Activated naive CD4-positive, alpha-beta T cell treated with anti-CD3 and anti-CD28 coated beads for 36 hours (primary cell): Measurements from ENCODE around the gene PLD1. TPM values are rescaled to one million over a fixed set of nuclear protein-coding genes. Genes with fewer than 3 reads are reported as not detected.
"Not testable (repeated sequence)": the region's sequence is repeated elsewhere in the genome, so short reads cannot be mapped to it uniquely, and the experiment has no call there.

ENCODE experiments used
- CTCF ChIA-PET: fragments of 350-600 bp; sonication (Branson Sonifier 250); formaldehyde crosslinking; loops from one replicate; lab custom pipeline; 2021; ENCODE audit warnings: antibody characterized with exemption; lab: Charles Lee
- DNase-seq: peaks from one replicate; pipeline ENCODE4 v3.0.0-alpha.2; 2020
- H3K27ac Mint-ChIP-seq: one replicate; pipeline ENCODE4 v1.8.0; 2021; ENCODE audit warnings: mild to moderate bottlenecking, mixed read lengths
- H3K27me3 Mint-ChIP-seq: one replicate; pipeline ENCODE4 v1.8.0; 2021; ENCODE audit warnings: low read depth, mixed read lengths
- H3K36me3 Mint-ChIP-seq: one replicate; pipeline ENCODE4 v1.8.0; 2021; ENCODE audit warnings: low read depth, mixed read lengths
- H3K4me1 Mint-ChIP-seq: one replicate; pipeline ENCODE4 v1.8.0; 2021; ENCODE audit warnings: low read depth, mixed read lengths
- H3K4me3 Mint-ChIP-seq: one replicate; pipeline ENCODE4 v1.8.0; 2021; ENCODE audit warnings: mild to moderate bottlenecking, moderate library complexity, mixed read lengths
- H3K9me3 Mint-ChIP-seq: one replicate; pipeline ENCODE4 v1.8.0; 2021; ENCODE audit warnings: mixed read lengths
- intact Hi-C: fragments of 100-400 bp; cut with micrococcal nuclease; formaldehyde crosslinking; loops from one replicate; pipeline ENCODE4 v1.15.1; 2023
- total RNA-seq, 2 experiments: library from RNA; stranded (reverse); gene quantifications; one replicate each; pipeline ENCODE4 v1.2.3, GENCODE V29; 2021

Gene PLD1
- total RNA-seq, 2 experiments from 2014 or later = 0.25 TPM; not detected in 1

DNA sequence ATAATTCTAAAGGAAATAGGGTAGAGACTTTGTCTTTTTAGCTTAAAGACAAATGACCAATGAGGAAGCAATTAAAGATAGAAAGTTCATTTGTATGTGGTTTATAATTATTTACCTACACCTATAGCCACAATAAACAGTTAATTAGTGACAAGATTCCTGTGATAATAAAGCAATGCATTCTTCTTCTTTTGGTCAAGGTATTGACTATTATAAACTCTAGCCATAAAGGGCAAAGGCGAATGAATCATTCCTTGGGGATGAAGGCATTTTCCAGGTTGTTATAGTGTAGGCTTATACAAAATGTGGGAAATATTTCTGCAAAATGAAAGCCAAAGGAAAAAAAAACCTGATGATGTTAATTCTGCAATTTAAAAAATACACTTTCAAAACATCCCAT lies 115.4 kb downstream of the PLD1 start:
- intact Hi-C loops = no loop called here
- Mint-ChIP-seq H3K4me3 (no peak overlapping the region), H3K36me3 (no peaks in the 10 kb centered on the region), H3K27me3 (peaks cover 14% of the 10 kb centered on the region), H3K27ac (no peak overlapping the region), H3K4me1 (peaks cover 9% of the 10 kb centered on the region), H3K9me3 (no peaks in the 10 kb centered on the region)
- CTCF ChIA-PET = no interaction called here
- DNase-seq = no peak

GRCh38 chr3:171692551-171692950 lies 117.7 kb downstream of the PLD1 start:
- H3K36me3 Mint-ChIP-seq, DNase-seq, H3K9me3 Mint-ChIP-seq, H3K27me3 Mint-ChIP-seq, CTCF ChIA-PET, H3K4me3 Mint-ChIP-seq, H3K27ac Mint-ChIP-seq, intact Hi-C loops, H3K4me1 Mint-ChIP-seq: not testable (repeated sequence)

DNA sequence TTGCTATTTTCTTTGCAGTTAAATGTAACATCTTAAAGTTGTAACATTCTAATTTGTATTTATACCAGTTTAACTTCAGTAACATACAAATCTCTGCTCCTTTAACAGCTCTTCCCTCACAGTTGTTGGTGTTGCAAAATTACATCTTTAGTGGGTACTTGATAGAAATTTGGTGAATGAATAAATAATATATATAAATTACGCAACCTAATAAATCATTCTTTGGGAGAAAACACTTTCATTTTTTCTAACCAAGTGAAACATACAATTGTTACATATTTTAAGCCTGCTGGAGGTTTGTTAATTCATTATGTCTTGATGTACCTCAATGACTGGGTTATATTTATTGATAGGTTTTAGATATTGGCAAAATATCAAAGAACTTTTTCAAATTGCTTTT lies 118.8 kb downstream of the PLD1 start:
- H3K4me1 Mint-ChIP-seq = peaks cover 9% of the 10 kb centered on the region
- no peak overlapping the region for H3K27ac Mint-ChIP-seq
- peaks cover 3% of the 10 kb centered on the region for H3K27me3 Mint-ChIP-seq
- no peaks in the 10 kb centered on the region for H3K9me3 Mint-ChIP-seq
- intact Hi-C loops = no loop called here
- no peak overlapping the region for H3K4me3 Mint-ChIP-seq
- CTCF ChIA-PET = interaction anchor here (0.5 kb wide), 1 partner anchor 45 kb away, joined by 3 read pairs; no protein-coding TSS in a partner anchor
- no peak for DNase-seq
- H3K36me3 Mint-ChIP-seq = no peaks in the 10 kb centered on the region

DNA sequence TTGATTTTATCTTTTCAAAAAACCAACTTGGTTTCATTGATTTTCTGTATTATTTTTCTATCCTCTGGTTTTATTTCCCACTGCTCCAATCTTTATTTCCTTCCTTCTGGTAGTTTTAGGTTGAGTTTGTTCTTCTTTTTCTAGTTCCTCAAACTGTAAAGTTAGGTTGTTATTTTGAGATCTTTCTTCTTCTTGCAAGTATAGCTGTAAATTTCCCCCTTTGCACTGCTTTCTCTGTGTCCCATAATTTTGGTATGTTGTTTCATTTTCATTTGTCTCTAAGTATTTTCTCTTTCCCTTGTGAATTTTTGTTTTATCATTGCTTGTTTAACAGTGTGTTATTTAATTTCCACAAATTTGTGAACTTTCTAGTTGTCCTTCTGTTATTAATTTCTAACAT lies 120.0 kb downstream of the PLD1 start:
- H3K9me3 Mint-ChIP-seq = no peaks in the 10 kb centered on the region
- H3K27ac Mint-ChIP-seq = no peak overlapping the region
- intact Hi-C loops = no loop called here
- H3K36me3 Mint-ChIP-seq = no peaks in the 10 kb centered on the region
- H3K27me3 Mint-ChIP-seq = peaks cover 5% of the 10 kb centered on the region
- H3K4me1 Mint-ChIP-seq = peaks cover 9% of the 10 kb centered on the region
- no peak overlapping the region for H3K4me3 Mint-ChIP-seq
- CTCF ChIA-PET = no interaction called here
- DNase-seq = no peak

DNA sequence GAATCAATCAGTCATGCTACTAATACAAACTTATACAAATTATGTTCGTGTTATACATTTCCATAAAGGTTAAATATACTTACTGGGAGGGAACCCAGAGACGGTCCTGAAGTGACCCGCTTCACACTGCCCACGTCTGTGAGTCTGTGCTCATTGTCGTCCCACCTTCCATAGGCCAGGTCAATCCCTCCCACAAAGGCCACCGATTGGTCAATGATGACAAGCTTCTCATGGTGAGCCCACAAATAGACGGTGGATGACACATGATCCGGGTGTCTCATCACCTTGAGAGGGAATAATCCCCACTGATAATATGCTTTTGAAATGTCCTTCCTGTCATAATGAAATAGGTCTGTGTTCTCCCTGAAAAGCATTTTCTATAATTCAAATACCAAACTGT lies 121.7 kb downstream of the PLD1 start:
- Mint-ChIP-seq H3K27ac (no peak overlapping the region), H3K4me3 (no peak overlapping the region), H3K36me3 (no peaks in the 10 kb centered on the region), H3K27me3 (peaks cover 5% of the 10 kb centered on the region), H3K4me1 (peaks cover 9% of the 10 kb centered on the region), H3K9me3 (no peaks in the 10 kb centered on the region)
- intact Hi-C loops = no loop called here
- DNase-seq = no peak
- CTCF ChIA-PET = interaction anchor here (0.7 to 0.9 kb wide), 2 partner anchors 84 to 626 kb away, joined by 3 to 5 read pairs; no protein-coding TSS in a partner anchor

GRCh38 chr3:171688002-171688401 lies 122.3 kb downstream of the PLD1 start:
- CTCF ChIA-PET = no interaction called here
- Mint-ChIP-seq H3K27me3 (peaks cover 2% of the 10 kb centered on the region), H3K4me1 (peaks cover 9% of the 10 kb centered on the region), H3K4me3 (no peak overlapping the region), H3K9me3 (no peaks in the 10 kb centered on the region), H3K27ac (no peak overlapping the region), H3K36me3 (no peaks in the 10 kb centered on the region)
- no peak for DNase-seq
- intact Hi-C loops = no loop called here

GRCh38 chr3:171687581-171687980 lies 122.7 kb downstream of the PLD1 start:
- Mint-ChIP-seq H3K27me3 (peaks cover 2% of the 10 kb centered on the region), H3K9me3 (no peaks in the 10 kb centered on the region), H3K4me1 (peaks cover 9% of the 10 kb centered on the region), H3K4me3 (no peak overlapping the region), H3K27ac (no peak overlapping the region), H3K36me3 (no peaks in the 10 kb centered on the region)
- no peak for DNase-seq
- intact Hi-C loops = no loop called here
- CTCF ChIA-PET = no interaction called here

DNA sequence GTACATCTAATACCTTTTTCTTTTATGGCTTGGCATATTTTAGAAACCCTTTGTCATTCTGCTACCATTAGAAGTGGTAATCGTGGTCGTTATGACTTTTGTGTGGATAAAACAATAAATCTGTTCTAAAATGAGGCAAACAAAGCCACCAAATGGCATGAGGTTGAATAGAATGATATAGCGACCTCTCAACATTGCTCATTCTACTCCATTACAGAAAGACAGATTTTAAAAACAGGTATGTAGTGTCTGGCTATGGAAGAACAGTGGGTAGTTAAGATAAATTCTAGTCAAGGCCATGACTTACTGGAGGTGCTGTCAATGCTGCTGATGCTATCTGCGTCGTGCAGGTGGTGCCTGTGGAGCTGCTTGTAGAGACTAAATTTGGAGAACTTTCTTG lies 123.2 kb downstream of the PLD1 start:
- H3K9me3 Mint-ChIP-seq = no peaks in the 10 kb centered on the region
- CTCF ChIA-PET = no interaction called here

GRCh38 chr3:171685116-171685895 lies 125.0 kb downstream of the PLD1 start:
- CTCF ChIA-PET = no interaction called here
- no peak overlapping the region for H3K27ac Mint-ChIP-seq
- intact Hi-C loops = no loop called here
- no peak for DNase-seq
- peaks cover 10% of the 10 kb centered on the region for H3K27me3 Mint-ChIP-seq
- H3K4me1 Mint-ChIP-seq = peaks cover 2% of the 10 kb centered on the region
- no peak overlapping the region for H3K4me3 Mint-ChIP-seq
- H3K36me3 Mint-ChIP-seq = no peaks in the 10 kb centered on the region
- no peaks in the 10 kb centered on the region for H3K9me3 Mint-ChIP-seq

More for the DNA sequence above, 123.2 kb downstream of the PLD1 start:
- H3K4me1 Mint-ChIP-seq = peaks cover 9% of the 10 kb centered on the region
- no peaks in the 10 kb centered on the region for H3K36me3 Mint-ChIP-seq
- intact Hi-C loops = no loop called here
- no peak for DNase-seq
- no peak overlapping the region for H3K27ac Mint-ChIP-seq
- H3K27me3 Mint-ChIP-seq = peaks cover 4% of the 10 kb centered on the region
- no peak overlapping the region for H3K4me3 Mint-ChIP-seq

DNA sequence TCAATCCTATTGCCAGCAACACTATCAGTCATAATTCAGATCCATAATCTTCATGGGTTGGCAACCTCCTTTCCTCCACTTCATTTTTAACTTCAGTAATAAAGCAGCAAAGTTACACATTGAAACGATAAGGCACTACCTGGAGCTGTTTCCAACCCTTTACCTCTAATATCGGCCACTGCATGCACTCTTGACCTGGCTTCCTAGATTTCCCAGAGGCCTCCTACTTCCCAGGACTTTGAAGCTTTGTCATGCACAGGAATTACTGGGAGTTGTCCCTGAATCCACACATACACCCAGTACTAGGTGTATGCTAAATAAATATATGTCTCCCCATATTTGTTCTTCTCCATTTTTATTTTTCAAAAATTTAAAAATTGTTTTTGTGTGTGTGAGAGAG lies 126.1 kb downstream of the PLD1 start:
- no peaks in the 10 kb centered on the region for H3K36me3 Mint-ChIP-seq
- H3K27me3 Mint-ChIP-seq = peaks cover 10% of the 10 kb centered on the region
- CTCF ChIA-PET = no interaction called here
- H3K4me3 Mint-ChIP-seq = no peak overlapping the region
- no peaks in the 10 kb centered on the region for H3K4me1 Mint-ChIP-seq
- intact Hi-C loops = no loop called here
- H3K27ac Mint-ChIP-seq = no peak overlapping the region
- no peaks in the 10 kb centered on the region for H3K9me3 Mint-ChIP-seq
- no peak for DNase-seq

- DNase-seq = no peak
- no peaks in the 10 kb centered on the region for H3K4me1 Mint-ChIP-seq
- CTCF ChIA-PET = no interaction called here
- intact Hi-C loops = no loop called here
- H3K36me3 Mint-ChIP-seq = no peaks in the 10 kb centered on the region
- no peaks in the 10 kb centered on the region for H3K9me3 Mint-ChIP-seq
- H3K4me3 Mint-ChIP-seq = no peak overlapping the region
- no peak overlapping the region for H3K27ac Mint-ChIP-seq
- peaks cover 10% of the 10 kb centered on the region for H3K27me3 Mint-ChIP-seq
Measured at GRCh38 chr3:171682743-171683142, 127.5 kb downstream of the PLD1 start.

DNA sequence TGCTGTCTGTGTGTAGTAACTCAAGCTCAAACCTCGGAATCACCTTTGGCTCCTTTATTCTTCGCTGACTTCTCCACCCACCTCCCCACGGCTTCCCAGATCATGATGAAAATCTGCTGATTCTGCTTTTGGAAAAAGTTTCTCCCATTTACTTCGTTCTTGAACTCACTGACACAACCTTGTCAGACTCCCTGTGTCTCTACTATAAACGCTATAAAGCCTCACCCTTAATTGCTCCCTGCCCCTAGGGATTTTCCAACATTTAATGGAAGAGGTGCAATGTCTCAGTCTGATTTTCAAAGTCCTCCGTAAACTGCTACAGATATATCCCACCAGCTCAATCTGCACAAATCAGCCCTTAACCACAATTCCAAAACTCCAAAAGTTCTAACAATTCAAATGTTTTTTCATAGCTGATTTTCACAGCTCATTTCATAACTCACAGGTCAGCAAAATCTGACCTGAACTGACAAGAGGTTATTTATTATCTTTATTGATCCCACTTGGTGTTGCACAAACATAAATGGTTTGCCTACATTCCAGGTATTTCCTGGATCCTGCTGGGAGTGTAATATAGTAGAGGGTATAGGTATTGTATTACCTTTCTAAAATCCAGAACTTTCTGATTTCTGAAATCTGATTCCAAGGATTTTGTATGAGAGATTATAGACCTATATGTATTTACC lies 129.4 kb downstream of the PLD1 start:
- no peak overlapping the region for H3K27ac Mint-ChIP-seq
- no peaks in the 10 kb centered on the region for H3K9me3 Mint-ChIP-seq
- peaks cover 8% of the 10 kb centered on the region for H3K27me3 Mint-ChIP-seq
- CTCF ChIA-PET = no interaction called here
- H3K36me3 Mint-ChIP-seq = no peaks in the 10 kb centered on the region
- H3K4me1 Mint-ChIP-seq = no peaks in the 10 kb centered on the region
- H3K4me3 Mint-ChIP-seq = no peak overlapping the region
- intact Hi-C loops = no loop called here
- DNase-seq = no peak

- CTCF ChIA-PET = no interaction called here
- Mint-ChIP-seq H3K27ac (no peak overlapping the region), H3K4me3 (no peak overlapping the region), H3K9me3 (no peaks in the 10 kb centered on the region), H3K4me1 (no peaks in the 10 kb centered on the region), H3K27me3 (peaks cover 8% of the 10 kb centered on the region), H3K36me3 (no peaks in the 10 kb centered on the region)
- DNase-seq = no peak
- intact Hi-C loops = no loop called here
Measured at GRCh38 chr3:171678971-171679492, 131.3 kb downstream of the PLD1 start.
